ENCODE measurements around the gene SLC35A5.

DNA sequence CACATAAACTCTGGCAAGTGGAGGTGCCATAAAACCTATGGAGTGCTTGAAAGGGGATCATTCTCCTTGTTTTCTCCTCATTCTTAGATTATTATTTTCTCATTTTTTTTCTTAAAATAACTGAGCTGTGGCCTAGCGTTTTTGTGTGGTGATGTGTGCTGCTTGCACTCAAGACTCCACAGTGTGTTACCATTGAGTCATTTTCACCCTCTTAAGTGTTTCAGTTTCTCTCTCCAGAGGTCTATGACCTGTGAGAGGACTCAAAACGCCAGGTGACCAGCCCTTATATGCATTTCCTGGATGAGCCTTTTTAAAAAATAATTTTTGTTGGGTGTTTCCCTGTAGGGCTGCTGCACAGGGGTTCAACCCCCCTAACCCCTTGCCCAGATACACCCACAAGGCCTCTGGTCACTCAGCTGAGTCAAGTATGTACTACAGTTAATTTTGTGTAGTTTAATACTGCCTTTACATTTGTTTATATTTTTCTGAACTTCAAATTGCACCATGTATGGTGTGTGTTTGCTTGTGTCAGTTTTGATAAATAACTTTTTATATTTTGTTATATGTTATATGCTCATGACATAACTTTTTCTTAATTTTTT, 47.2 kb upstream of the SLC35A5 start:
- TF ChIP-seq CTCF (conservative IDR thresholded peaks at IDR 0.05) (no peak), ZFX (IDR thresholded peaks at IDR 0.05) (no peak)

Measured in C4-2B (cell line).